Endothelial cell (in vitro differentiated cells): ENCODE measurements around the gene CNBP. TPM values are rescaled to one million over a fixed set of nuclear protein-coding genes. Genes with fewer than 3 reads are reported as not detected.

ENCODE experiments used
- DNase-seq: peaks from one replicate; pipeline ENCODE4 v3.0.0; 2021; ENCODE audit warnings: low spot score
- H3K27ac Mint-ChIP-seq: one replicate; pipeline ENCODE4 v1.8.0; 2021; ENCODE audit warnings: mixed read lengths, inconsistent platforms; ENCODE audit not compliant: unreplicated experiment
- H3K27me3 Mint-ChIP-seq: one replicate; pipeline ENCODE4 v1.8.0; 2021; ENCODE audit warnings: mild to moderate bottlenecking, moderate library complexity, mixed read lengths, inconsistent platforms; ENCODE audit not compliant: unreplicated experiment
- H3K36me3 Mint-ChIP-seq: one replicate; pipeline ENCODE4 v1.8.0; 2021; ENCODE audit warnings: mild to moderate bottlenecking, low read depth, mixed read lengths, inconsistent platforms; ENCODE audit not compliant: unreplicated experiment
- H3K4me1 Mint-ChIP-seq: one replicate; pipeline ENCODE4 v1.8.0; 2021; ENCODE audit warnings: mild to moderate bottlenecking, mixed read lengths, inconsistent platforms; ENCODE audit not compliant: unreplicated experiment
- H3K4me3 Mint-ChIP-seq: one replicate; pipeline ENCODE4 v1.8.0; 2021; ENCODE audit warnings: mild to moderate bottlenecking, mixed read lengths, inconsistent platforms; ENCODE audit not compliant: unreplicated experiment
- H3K9me3 Mint-ChIP-seq: one replicate; pipeline ENCODE4 v1.8.0; 2021; ENCODE audit warnings: mixed read lengths, inconsistent platforms; ENCODE audit not compliant: unreplicated experiment
- CTCF ChIP-seq: fragments of 200-600 bp; sonication (generic); IDR thresholded peaks from one replicate; pipeline ENCODE4 v1.5.0; 2021; ENCODE audit warnings: antibody characterized with exemption; ENCODE audit not compliant: unreplicated experiment
- total RNA-seq: library from RNA; stranded (reverse); fragmentation: NEBNext Ultra II Directional; extraction: Animal tissue kit (Norgen Biotek cat#: 25700); gene quantifications from one replicate; pipeline ENCODE4 v1.2.1, GENCODE V29; 2021; ENCODE audit not compliant: unreplicated experiment

CNBP gene
- total RNA-seq, 1 donor from 2014 or later = 192 TPM

- peak overlapping the region; percentile 85 for H3K4me3 Mint-ChIP-seq
- peaks cover 38% of the 10 kb centered on the region for H3K4me1 Mint-ChIP-seq
- TF ChIP-seq CTCF = no peak
- peaks cover 11% of the 10 kb centered on the region for H3K27me3 Mint-ChIP-seq
- peak; percentile 24 for DNase-seq
- H3K36me3 Mint-ChIP-seq = peaks cover 36% of the 10 kb centered on the region
- H3K27ac Mint-ChIP-seq = peak overlapping the region; percentile 24
- no peaks in the 10 kb centered on the region for H3K9me3 Mint-ChIP-seq
Measured at GRCh38 chr3:129122412-129123011, 61.2 kb downstream of the CNBP start.

- Mint-ChIP-seq H3K27me3 (peaks cover 8% of the 10 kb centered on the region), H3K9me3 (no peaks in the 10 kb centered on the region), H3K27ac (peak within 1 kb of the TSS; percentile 86), H3K4me3 (peak within 1 kb of the TSS; percentile 98), H3K4me1 (peaks cover 43% of the 10 kb centered on the region), H3K36me3 (peaks cover 36% of the 10 kb centered on the region)
- peak; percentile 98 for DNase-seq
- no peak for TF ChIP-seq CTCF
Measured at GRCh38 chr3:129121792-129122411, 61.8 kb downstream of the CNBP start, which contains the start of gene RAB43. TSS of gene RAB43 (minus strand) at chr3:129121804. CDS start at chr3:129121489, 315 bp downstream.

- peak overlapping the region; percentile 98 for H3K4me3 Mint-ChIP-seq
Measured at GRCh38 chr3:129121016-129121791, 62.5 kb downstream of the CNBP start.

GRCh38 chr3:129120254-129121004, 63.3 kb downstream of the CNBP start:
- peaks cover 54% of the 10 kb centered on the region for H3K4me1 Mint-ChIP-seq
- TF ChIP-seq CTCF = peak; percentile 22
- H3K27ac Mint-ChIP-seq = peak overlapping the region; percentile 94
- DNase-seq = peak; percentile 74
- peaks cover 5% of the 10 kb centered on the region for H3K27me3 Mint-ChIP-seq
- H3K9me3 Mint-ChIP-seq = no peaks in the 10 kb centered on the region
- peak overlapping the region; percentile 98 for H3K4me3 Mint-ChIP-seq
- H3K36me3 Mint-ChIP-seq = peaks cover 29% of the 10 kb centered on the region

More at GRCh38 chr3:129121016-129121791, 62.5 kb downstream of the CNBP start:
- TF ChIP-seq CTCF = peak; percentile 7
- no peaks in the 10 kb centered on the region for H3K9me3 Mint-ChIP-seq
- DNase-seq = no peak
- H3K36me3 Mint-ChIP-seq = peaks cover 34% of the 10 kb centered on the region
- H3K27me3 Mint-ChIP-seq = peaks cover 5% of the 10 kb centered on the region
- peak overlapping the region; percentile 86 for H3K27ac Mint-ChIP-seq
- peaks cover 49% of the 10 kb centered on the region for H3K4me1 Mint-ChIP-seq
